K562 (cell line): ENCODE data around the gene PLOD1. TPM values are rescaled to one million over a fixed set of nuclear protein-coding genes. Genes with fewer than 3 reads are reported as not detected.
A peak's percentile ranks its signal among the peaks of the same experiment; 100 is the strongest.

Experiments
- MED1 ChIP-seq: sonication (generic); formaldehyde crosslinking; IDR thresholded peaks from 2 replicates; pipeline ENCODE4 v1.8.1; 2023; ENCODE audit warnings: missing genetic modification reagents, borderline replicate concordance
- MEF2D ChIP-seq: conservative IDR thresholded peaks from 2 replicates; pipeline ENCODE4 v1.6.1; 2016; ENCODE audit warnings: low read depth, missing genetic modification characterization, missing compliant biosample characterization
- SMAD4 ChIP-seq: fragments of 250-450 bp; sonication (Bioruptor Pico); conservative IDR thresholded peaks from 2 replicates; pipeline ENCODE4 v1.8.0; 2021; ENCODE audit warnings: inconsistent platforms, mild to moderate bottlenecking, moderate library complexity
- SUPT5H ChIP-seq: fragments of 450-650 bp; IDR thresholded peaks from 2 replicates; pipeline ENCODE4 v1.6.1; 2016
- ZNF232 ChIP-seq: sonication (generic); formaldehyde crosslinking; IDR thresholded peaks from 2 replicates; pipeline ENCODE4 v1.8.0; 2022; ENCODE audit warnings: mild to moderate bottlenecking, missing genetic modification reagents
- polyA plus RNA-seq, 8 experiments: library from polyadenylated mRNA; depleted of rRNA in 4 of 8; stranded (reverse) in 5 of 8; unstranded in 3 of 8; fragments of >200 nt; fragmentation: Nextera tagmentation in 2 of 8; fragmentation: Illumina TruSeq in 1 of 8; extraction: Ambion mirVana in 2 of 8; extraction: Trizol in 1 of 8; gene quantifications; 2 replicates each; pipeline versions ENCODE4 v1.2.1 to v1.2.3, GENCODE V29; 2011 to 2014; ENCODE audit warnings: inconsistent platforms in 1 of 8, missing spikeins in 1 of 8
- total RNA-seq, 7 experiments: library from RNA; depleted of rRNA in 6 of 7; stranded (reverse); fragments of >200 nt in 6 of 7; fragmentation: Illumina TruSeq in 2 of 7; extraction: Trizol in 2 of 7; gene quantifications; 2 replicates each; pipeline versions ENCODE4 v1.2.1 to v1.2.3, GENCODE V29; 2011 to 2021; ENCODE audit warnings: low replicate concordance in 1 of 7
- TF ChIP-seq, protein P1 (sequence below): fragments of 450-650 bp; IDR thresholded peaks from 2 replicates; pipeline ENCODE4 v1.6.1; 2018; ENCODE audit not compliant: partially characterized antibody
- TF ChIP-seq, protein P2 (sequence below): fragments of 200-400 bp; formaldehyde crosslinking; IDR thresholded peaks from 2 replicates; pipeline ENCODE4 v1.6.1; 2017; ENCODE audit warnings: mild to moderate bottlenecking, low read depth, low read length, moderate library complexity

Gene PLOD1
- total and polyA plus RNA-seq, 9 of the 15 experiments (the other 6 are each of a cell fraction or from before 2014, with no cell fraction given): 16.6 to 90.8 (median 52.7) TPM

GRCh38 chr1:12001996-12002493 is 67.5 kb downstream of the PLOD1 start (continued):
- TF ChIP-seq, protein P1, sequence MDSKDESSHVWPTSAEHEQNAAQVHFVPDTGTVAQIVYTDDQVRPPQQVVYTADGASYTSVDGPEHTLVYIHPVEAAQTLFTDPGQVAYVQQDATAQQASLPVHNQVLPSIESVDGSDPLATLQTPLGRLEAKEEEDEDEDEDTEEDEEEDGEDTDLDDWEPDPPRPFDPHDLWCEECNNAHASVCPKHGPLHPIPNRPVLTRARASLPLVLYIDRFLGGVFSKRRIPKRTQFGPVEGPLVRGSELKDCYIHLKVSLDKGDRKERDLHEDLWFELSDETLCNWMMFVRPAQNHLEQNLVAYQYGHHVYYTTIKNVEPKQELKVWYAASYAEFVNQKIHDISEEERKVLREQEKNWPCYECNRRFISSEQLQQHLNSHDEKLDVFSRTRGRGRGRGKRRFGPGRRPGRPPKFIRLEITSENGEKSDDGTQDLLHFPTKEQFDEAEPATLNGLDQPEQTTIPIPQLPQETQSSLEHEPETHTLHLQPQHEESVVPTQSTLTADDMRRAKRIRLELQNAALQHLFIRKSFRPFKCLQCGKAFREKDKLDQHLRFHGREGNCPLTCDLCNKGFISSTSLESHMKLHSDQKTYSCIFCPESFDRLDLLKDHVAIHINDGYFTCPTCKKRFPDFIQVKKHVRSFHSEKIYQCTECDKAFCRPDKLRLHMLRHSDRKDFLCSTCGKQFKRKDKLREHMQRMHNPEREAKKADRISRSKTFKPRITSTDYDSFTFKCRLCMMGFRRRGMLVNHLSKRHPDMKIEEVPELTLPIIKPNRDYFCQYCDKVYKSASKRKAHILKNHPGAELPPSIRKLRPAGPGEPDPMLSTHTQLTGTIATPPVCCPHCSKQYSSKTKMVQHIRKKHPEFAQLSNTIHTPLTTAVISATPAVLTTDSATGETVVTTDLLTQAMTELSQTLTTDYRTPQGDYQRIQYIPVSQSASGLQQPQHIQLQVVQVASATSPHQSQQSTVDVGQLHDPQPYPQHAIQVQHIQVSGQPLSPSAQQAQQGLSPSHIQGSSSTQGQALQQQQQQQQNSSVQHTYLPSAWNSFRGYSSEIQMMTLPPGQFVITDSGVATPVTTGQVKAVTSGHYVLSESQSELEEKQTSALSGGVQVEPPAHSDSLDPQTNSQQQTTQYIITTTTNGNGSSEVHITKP: no peak
- TF ChIP-seq SMAD4 (CRISPR knock-in tag) (0 out of 2 replicates have a peak, but pooled peaks have one; percentile 20), MED1 (CRISPR knock-in tag) (0 out of 2 replicates have a peak, but pooled peaks have one; percentile 79), SUPT5H (peak; percentile 4; the same call in 1 of the 2 replicates), ZNF232 (0 out of 2 replicates have a peak, but pooled peaks have one; percentile 35), MEF2D (tag) (no peak)
- TF ChIP-seq, protein P2, sequence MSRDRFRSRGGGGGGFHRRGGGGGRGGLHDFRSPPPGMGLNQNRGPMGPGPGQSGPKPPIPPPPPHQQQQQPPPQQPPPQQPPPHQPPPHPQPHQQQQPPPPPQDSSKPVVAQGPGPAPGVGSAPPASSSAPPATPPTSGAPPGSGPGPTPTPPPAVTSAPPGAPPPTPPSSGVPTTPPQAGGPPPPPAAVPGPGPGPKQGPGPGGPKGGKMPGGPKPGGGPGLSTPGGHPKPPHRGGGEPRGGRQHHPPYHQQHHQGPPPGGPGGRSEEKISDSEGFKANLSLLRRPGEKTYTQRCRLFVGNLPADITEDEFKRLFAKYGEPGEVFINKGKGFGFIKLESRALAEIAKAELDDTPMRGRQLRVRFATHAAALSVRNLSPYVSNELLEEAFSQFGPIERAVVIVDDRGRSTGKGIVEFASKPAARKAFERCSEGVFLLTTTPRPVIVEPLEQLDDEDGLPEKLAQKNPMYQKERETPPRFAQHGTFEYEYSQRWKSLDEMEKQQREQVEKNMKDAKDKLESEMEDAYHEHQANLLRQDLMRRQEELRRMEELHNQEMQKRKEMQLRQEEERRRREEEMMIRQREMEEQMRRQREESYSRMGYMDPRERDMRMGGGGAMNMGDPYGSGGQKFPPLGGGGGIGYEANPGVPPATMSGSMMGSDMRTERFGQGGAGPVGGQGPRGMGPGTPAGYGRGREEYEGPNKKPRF: no peak
